ENCODE results near the gene COL4A5. TPM values are rescaled to one million over a fixed set of nuclear protein-coding genes. Genes with fewer than 3 reads are reported as not detected.

The COL4A5 gene
- total RNA-seq, 1 experiment from 2014 or later = 51.3 TPM

GRCh38 chrX:108582151-108582550 lies 142.5 kb downstream of the COL4A5 start:
- no peak overlapping the region for H3K27ac ChIP-seq (ENCODE audit: insufficient read length, low read depth, low read length)

More at GRCh38 chrX:108582151-108582550, 142.5 kb downstream of the COL4A5 start:
- DNase-seq = no peak
- Histone ChIP-seq H3K79me2 (ENCODE audit: insufficient read depth, low read length) (no peaks in the 10 kb centered on the region), H3K27me3 (ENCODE audit: insufficient read depth, low read length) (no peaks in the 10 kb centered on the region), H2BK20ac (ENCODE audit: low read depth, low read length, poor library complexity, severe bottlenecking) (no peak overlapping the region), H2AFZ (ENCODE audit: low read length) (no peak overlapping the region), H3K18ac (ENCODE audit: insufficient read length, low read depth, low read length) (no peak overlapping the region), H3K4me2 (ENCODE audit: insufficient read depth, insufficient read length, low read length) (no peak overlapping the region), H2AK5ac (ENCODE audit: insufficient read length, low read length) (no peak overlapping the region), H4K5ac (ENCODE audit: insufficient read length, low read depth, low read length) (no peak overlapping the region), H3K23me2 (ENCODE audit: insufficient read length, low read depth, low read length, poor library complexity, severe bottlenecking) (no peaks in the 10 kb centered on the region), H4K20me1 (ENCODE audit: control insufficient read depth, insufficient read depth, insufficient read length) (no peaks in the 10 kb centered on the region), H3K56ac (ENCODE audit: insufficient read length, low read depth, low read length) (no peak overlapping the region), H2BK5ac (ENCODE audit: insufficient read length, low read length) (no peak overlapping the region), H2BK15ac (ENCODE audit: low read depth, low read length) (no peak overlapping the region), H3K4ac (ENCODE audit: low read depth, low read length) (no peak overlapping the region), H2BK120ac (ENCODE audit: low read depth, low read length, poor library complexity, severe bottlenecking) (no peak overlapping the region), H2BK12ac (ENCODE audit: insufficient read length, low read depth, low read length) (no peak overlapping the region), H4K8ac (replicated peaks; ENCODE audit: insufficient read length, low read depth, low read length) (no peak overlapping the region), H3K9ac (ENCODE audit: extremely low read depth, insufficient read length, low read length) (no peak overlapping the region), H4K91ac (ENCODE audit: insufficient read length, low read depth, low read length) (no peak overlapping the region), H3K79me1 (ENCODE audit: insufficient read depth, low read depth, low read length, poor library complexity, severe bottlenecking) (no peaks in the 10 kb centered on the region), H3K4me1 (ENCODE audit: insufficient read depth, low read length) (no peaks in the 10 kb centered on the region; the same call in 1 of the 2 replicates), H3K9me3 (ENCODE audit: control insufficient read depth, low read depth, low read length) (no peaks in the 10 kb centered on the region), H3K23ac (ENCODE audit: insufficient read length, low read depth, low read length) (no peak overlapping the region), H3K14ac (ENCODE audit: insufficient read depth, low read length) (no peak overlapping the region), H3T11ph (ENCODE audit: low read length) (no peak overlapping the region)
- no CpG with 5 or more reads among the region's 1 CpG for WGBS (ENCODE audit: extremely low coverage, insufficient read length, low lambda C conversion rate)
- no peak for TF ChIP-seq CTCF (conservative IDR thresholded peaks at IDR 0.05)
- Mint-ChIP-seq H3K27me3 (ENCODE audit: low read depth) (no peaks in the 10 kb centered on the region), H3K4me1 (peaks cover 21 to 26% of the 10 kb centered on the region in 2 experiments), H3K4me3 (peak overlapping the region in 1 of 2 experiments; percentile 24; a peak in 1 of 5 replicates), H3K36me3 (ENCODE audit: insufficient read depth in 1 of 3, low read depth in 3 of 3) (peaks cover 35 to 50% (median 35%) of the 10 kb centered on the region in 3 experiments), H3K27ac (peak overlapping the region; percentile 37 to 82 (median 63); a peak in 3 of 7 replicates), H3K9me3 (peaks cover 5 to 11% of the 10 kb centered on the region in 2 experiments; a peak in 4 of 5 replicates)

Measured in H9 (cell line).